Astrocyte (in vitro differentiated cells and primary cell): ENCODE measurements around the gene PAIP2. TPM values are rescaled to one million over a fixed set of nuclear protein-coding genes. Genes with fewer than 3 reads are reported as not detected.
A peak's percentile ranks its signal among the peaks of the same experiment; 100 is the strongest.

ENCODE experiments used
- DNase-seq: peaks from one replicate; pipeline ENCODE4 v3.0.0-alpha.2; 2010; ENCODE audit warnings: low read depth
- FAIRE-seq: peaks from 2 replicates; lab custom pipeline; 2011; peaks lifted over from hg19 to GRCh38; lab: Jason Lieb, UNC
- H2AFZ ChIP-seq: 2 replicates; pipeline ENCODE4 v1.6.0; 2012; ENCODE audit warnings: low read depth, low read length, inconsistent platforms
- H3K27ac ChIP-seq: 2 replicates; pipeline ENCODE4 v1.5.1; 2011; ENCODE audit warnings: low read depth, low read length, inconsistent platforms
- H3K27me3 ChIP-seq: 2 replicates; pipeline ENCODE4 v1.6.0; 2011; ENCODE audit warnings: low read length, inconsistent platforms; ENCODE audit not compliant: insufficient read depth
- H3K36me3 ChIP-seq: 2 replicates; pipeline ENCODE4 v1.5.1; 2011; ENCODE audit warnings: low read length, inconsistent platforms; ENCODE audit not compliant: insufficient read depth
- H3K4me1 ChIP-seq: 2 replicates; pipeline ENCODE4 v1.5.1; 2011; ENCODE audit warnings: low read length, inconsistent platforms; ENCODE audit not compliant: insufficient read depth
- H3K4me2 ChIP-seq: 2 replicates; pipeline ENCODE4 v1.6.0; 2012; ENCODE audit warnings: low read length, inconsistent platforms
- H3K4me3 ChIP-seq: 2 replicates; pipeline ENCODE4 v1.5.1; 2011; ENCODE audit warnings: low read depth, mild to moderate bottlenecking, low read length, inconsistent platforms; ENCODE audit not compliant: insufficient read depth
- H3K79me2 ChIP-seq: 2 replicates; pipeline ENCODE4 v1.6.0; 2012; ENCODE audit warnings: mild to moderate bottlenecking, low read length, inconsistent platforms; ENCODE audit not compliant: insufficient read depth
- H3K9ac ChIP-seq: 2 replicates; pipeline ENCODE4 v1.6.0; 2012; ENCODE audit warnings: mild to moderate bottlenecking, low read length, inconsistent platforms
- H3K9me3 ChIP-seq: 2 replicates; pipeline ENCODE4 v1.5.1; 2012; ENCODE audit warnings: low read depth, mild to moderate bottlenecking, low read length, inconsistent platforms; ENCODE audit not compliant: insufficient read depth
- H4K20me1 ChIP-seq: 2 replicates; pipeline ENCODE4 v1.6.0; 2012; ENCODE audit warnings: low read length, inconsistent platforms; ENCODE audit not compliant: insufficient read depth
- H3K27ac Mint-ChIP-seq: one replicate; pipeline ENCODE4 v1.8.0; 2021; ENCODE audit warnings: mild to moderate bottlenecking, mixed read lengths; ENCODE audit not compliant: unreplicated experiment
- H3K27me3 Mint-ChIP-seq: one replicate; pipeline ENCODE4 v1.8.0; 2021; ENCODE audit warnings: low read depth, mixed read lengths; ENCODE audit not compliant: unreplicated experiment
- H3K36me3 Mint-ChIP-seq: one replicate; pipeline ENCODE4 v1.8.0; 2021; ENCODE audit warnings: low read depth, mixed read lengths; ENCODE audit not compliant: unreplicated experiment
- H3K4me1 Mint-ChIP-seq: one replicate; pipeline ENCODE4 v1.8.0; 2021; ENCODE audit warnings: low read depth, mixed read lengths; ENCODE audit not compliant: unreplicated experiment
- H3K4me3 Mint-ChIP-seq: one replicate; pipeline ENCODE4 v1.8.0; 2021; ENCODE audit warnings: mild to moderate bottlenecking, moderate library complexity, mixed read lengths; ENCODE audit not compliant: unreplicated experiment
- H3K9me3 Mint-ChIP-seq: one replicate; pipeline ENCODE4 v1.8.0; 2021; ENCODE audit warnings: mild to moderate bottlenecking, mixed read lengths; ENCODE audit not compliant: unreplicated experiment
- CTCF ChIP-seq: IDR thresholded peaks from 2 replicates; pipeline ENCODE4 v1.5.1; 2011; ENCODE audit warnings: low read depth, mild to moderate bottlenecking, inconsistent platforms, low read length, moderate library complexity; ENCODE audit not compliant: insufficient read depth
- EZH2 ChIP-seq: IDR thresholded peaks from 2 replicates; pipeline ENCODE4 v1.6.1; 2012; ENCODE audit warnings: mild to moderate bottlenecking, low read length, inconsistent platforms; ENCODE audit not compliant: insufficient read depth
- total RNA-seq: library from RNA; stranded (reverse); gene quantifications from 2 replicates; pipeline ENCODE4 v1.2.1, GENCODE V29; 2021

The PAIP2 gene
- total RNA-seq, 1 donor from 2014 or later, result 75.3 TPM

- Mint-ChIP-seq H3K9me3 (no peaks in the 10 kb centered on the region), H3K27me3 (no peaks in the 10 kb centered on the region), H3K36me3 (peaks cover 9% of the 10 kb centered on the region), H3K4me3 (no peak overlapping the region), H3K27ac (no peak overlapping the region), H3K4me1 (peaks cover 44% of the 10 kb centered on the region)
- H3K9ac ChIP-seq, result no peak overlapping the region
- no peaks in the 10 kb centered on the region for H3K27me3 ChIP-seq
- H2AFZ ChIP-seq, result no peak overlapping the region
- H3K9me3 ChIP-seq, result no peaks in the 10 kb centered on the region
- FAIRE-seq, result no peak
- no peak overlapping the region for H3K4me3 ChIP-seq
- no peak overlapping the region for H3K4me2 ChIP-seq
- H3K79me2 ChIP-seq, result peaks cover 100% of the 10 kb centered on the region
- H4K20me1 ChIP-seq, result peaks cover 98% of the 10 kb centered on the region
- H3K4me1 ChIP-seq, result peaks cover 3% of the 10 kb centered on the region
- H3K36me3 ChIP-seq, result peaks cover 18% of the 10 kb centered on the region
- no peak overlapping the region for H3K27ac ChIP-seq
- TF ChIP-seq EZH2, result no peak
- no peak for TF ChIP-seq CTCF
- no peak for DNase-seq
Observed at GRCh38 chr5:139312075-139312474, 29.6 kb upstream of the PAIP2 start.

- Mint-ChIP-seq H3K27ac (no peak overlapping the region), H3K4me1 (peaks cover 24% of the 10 kb centered on the region), H3K36me3 (peaks cover 14% of the 10 kb centered on the region), H3K27me3 (no peaks in the 10 kb centered on the region), H3K9me3 (no peaks in the 10 kb centered on the region), H3K4me3 (peak overlapping the region; percentile 9)
- no peak overlapping the region for H3K4me2 ChIP-seq
- H3K9ac ChIP-seq, result no peak overlapping the region
- FAIRE-seq, result no peak
- no peak for TF ChIP-seq CTCF
- TF ChIP-seq EZH2, result no peak
- peaks cover 26% of the 10 kb centered on the region for H3K36me3 ChIP-seq
- H3K27ac ChIP-seq, result no peak overlapping the region
- H3K9me3 ChIP-seq, result no peaks in the 10 kb centered on the region
- H2AFZ ChIP-seq, result no peak overlapping the region
- no peak overlapping the region for H3K4me3 ChIP-seq
- peaks cover 84% of the 10 kb centered on the region for H4K20me1 ChIP-seq
- H3K79me2 ChIP-seq, result peaks cover 100% of the 10 kb centered on the region
- no peaks in the 10 kb centered on the region for H3K27me3 ChIP-seq
- DNase-seq, result no peak
- peaks cover 3% of the 10 kb centered on the region for H3K4me1 ChIP-seq
Observed at GRCh38 chr5:139314276-139314675, 27.4 kb upstream of the PAIP2 start.

GRCh38 chr5:139315056-139315615, 26.5 kb upstream of the PAIP2 start:
- Mint-ChIP-seq H3K4me1 (peaks cover 21% of the 10 kb centered on the region), H3K4me3 (no peak overlapping the region), H3K27ac (no peak overlapping the region), H3K27me3 (no peaks in the 10 kb centered on the region), H3K9me3 (no peaks in the 10 kb centered on the region), H3K36me3 (peaks cover 11% of the 10 kb centered on the region)
- no peak for DNase-seq
- no peak overlapping the region for H3K9ac ChIP-seq
- peaks cover 28% of the 10 kb centered on the region for H3K36me3 ChIP-seq
- H2AFZ ChIP-seq, result no peak overlapping the region
- no peak for TF ChIP-seq CTCF
- no peak for TF ChIP-seq EZH2
- H3K27me3 ChIP-seq, result no peaks in the 10 kb centered on the region
- no peaks in the 10 kb centered on the region for H3K9me3 ChIP-seq
- H3K4me3 ChIP-seq, result no peak overlapping the region
- H4K20me1 ChIP-seq, result peaks cover 76% of the 10 kb centered on the region
- no peak overlapping the region for H3K4me2 ChIP-seq
- H3K4me1 ChIP-seq, result peaks cover 3% of the 10 kb centered on the region
- H3K79me2 ChIP-seq, result peaks cover 98% of the 10 kb centered on the region
- no peak for FAIRE-seq
- H3K27ac ChIP-seq, result no peak overlapping the region
